K562 (cell line): ENCODE measurements around the gene ACBD4. TPM values are rescaled to one million over a fixed set of nuclear protein-coding genes. Genes with fewer than 3 reads are reported as not detected.
A peak's percentile ranks its signal among the peaks of the same experiment; 100 is the strongest.

ENCODE experiments used
- CEBPB ChIP-seq: fragments of 450-650 bp; IDR thresholded peaks from 2 replicates; pipeline ENCODE4 v1.6.1; 2016; ENCODE audit warnings: missing genetic modification characterization, missing compliant biosample characterization
- GABPB1 ChIP-seq: sonication (generic); formaldehyde crosslinking; IDR thresholded peaks from 2 replicates; pipeline ENCODE4 v1.8.0; 2022; ENCODE audit warnings: mild to moderate bottlenecking, missing genetic modification reagents
- GATAD2B ChIP-seq: fragments of 450-650 bp; IDR thresholded peaks from 2 replicates; pipeline ENCODE4 v1.6.1; 2017; ENCODE audit warnings: mild to moderate bottlenecking, borderline replicate concordance
- HNRNPLL ChIP-seq: fragments of 200-400 bp; formaldehyde crosslinking; IDR thresholded peaks from 2 replicates; pipeline ENCODE4 v1.6.1; 2017; ENCODE audit warnings: low read length, low read depth, mild to moderate bottlenecking; ENCODE audit not compliant: poor library complexity, severe bottlenecking
- POLR2G ChIP-seq: fragments of 200-400 bp; formaldehyde crosslinking; IDR thresholded peaks from 2 replicates; pipeline ENCODE4 v1.6.1; 2017; ENCODE audit warnings: low read depth, mild to moderate bottlenecking, antibody characterized with exemption, low read length, moderate library complexity
- RUNX1 ChIP-seq: sonication (generic); IDR thresholded peaks from 2 replicates; pipeline ENCODE4 v1.6.1; 2016; ENCODE audit warnings: antibody characterized with exemption, low read depth
- polyA plus RNA-seq, 8 experiments: library from polyadenylated mRNA; depleted of rRNA in 4 of 8; stranded (reverse) in 5 of 8; unstranded in 3 of 8; fragments of >200 nt; fragmentation: Nextera tagmentation in 2 of 8; fragmentation: Illumina TruSeq in 1 of 8; extraction: Ambion mirVana in 2 of 8; extraction: Trizol in 1 of 8; gene quantifications; 2 replicates each; pipeline versions ENCODE4 v1.2.1 to v1.2.3, GENCODE V29; 2011 to 2014; ENCODE audit warnings: inconsistent platforms in 1 of 8, missing spikeins in 1 of 8
- total RNA-seq, 7 experiments: library from RNA; depleted of rRNA in 6 of 7; stranded (reverse); fragments of >200 nt in 6 of 7; fragmentation: Illumina TruSeq in 2 of 7; extraction: Trizol in 2 of 7; gene quantifications; 2 replicates each; pipeline versions ENCODE4 v1.2.1 to v1.2.3, GENCODE V29; 2011 to 2021; ENCODE audit warnings: low replicate concordance in 1 of 7
- TF ChIP-seq, protein P1 (sequence below): fragments of 200-800 bp; sonication (Bioruptor generic); IDR thresholded peaks from 2 replicates; pipeline ENCODE4 v1.6.1; 2017; ENCODE audit warnings: missing genetic modification characterization, missing compliant biosample characterization
- TF ChIP-seq, protein P2 (sequence below): fragments of 450-650 bp; IDR thresholded peaks from 2 replicates; pipeline ENCODE4 v1.6.1; 2017; ENCODE audit warnings: antibody characterized with exemption, mild to moderate bottlenecking
- TF ChIP-seq, protein P3 (sequence below), 2 experiments: IDR thresholded peaks; 2 replicates each; pipeline ENCODE4 v1.6.1; 2011; ENCODE audit warnings: borderline replicate concordance in 1 of 2, control low read depth in 1 of 2, low read depth in 1 of 2, low read length in 1 of 2, mild to moderate bottlenecking in 1 of 2, mixed read lengths in 1 of 2, moderate library complexity in 1 of 2; ENCODE audit not compliant: insufficient read depth in 1 of 2, insufficient read length in 1 of 2, poor library complexity in 1 of 2, severe bottlenecking in 1 of 2; ENCODE audit errors: extremely low read depth in 1 of 2

Gene ACBD4
- total and polyA plus RNA-seq, 9 of the 15 experiments (the other 6 are each of a cell fraction or from before 2014, with no cell fraction given), result 0.14 to 6.9 (median 4.6) TPM

DNA sequence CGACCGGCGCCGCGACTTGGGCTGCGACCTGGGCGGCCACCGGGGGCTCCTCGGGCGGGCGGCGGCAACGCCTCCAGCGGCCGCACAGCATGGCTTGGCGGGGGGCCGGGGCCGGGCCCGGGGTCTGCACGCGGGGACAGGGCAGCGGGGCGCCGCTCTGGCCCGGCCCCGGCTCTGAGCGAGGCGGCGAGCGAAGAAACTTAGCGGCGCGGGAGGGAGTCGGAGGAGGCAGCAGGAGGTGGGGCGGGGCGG, 3.2 kb upstream of the ACBD4 start, which contains the start of gene PLCD3 (continued):
- TF ChIP-seq GABPB1 (CRISPR knock-in tag) (no peak), GATAD2B (peak; percentile 59; the same call in 1 of the 2 replicates), POLR2G (peak; percentile 75), HNRNPLL (peak; percentile 24), CEBPB (tag) (no peak), RUNX1 (no peak)
- TF ChIP-seq, protein P1, sequence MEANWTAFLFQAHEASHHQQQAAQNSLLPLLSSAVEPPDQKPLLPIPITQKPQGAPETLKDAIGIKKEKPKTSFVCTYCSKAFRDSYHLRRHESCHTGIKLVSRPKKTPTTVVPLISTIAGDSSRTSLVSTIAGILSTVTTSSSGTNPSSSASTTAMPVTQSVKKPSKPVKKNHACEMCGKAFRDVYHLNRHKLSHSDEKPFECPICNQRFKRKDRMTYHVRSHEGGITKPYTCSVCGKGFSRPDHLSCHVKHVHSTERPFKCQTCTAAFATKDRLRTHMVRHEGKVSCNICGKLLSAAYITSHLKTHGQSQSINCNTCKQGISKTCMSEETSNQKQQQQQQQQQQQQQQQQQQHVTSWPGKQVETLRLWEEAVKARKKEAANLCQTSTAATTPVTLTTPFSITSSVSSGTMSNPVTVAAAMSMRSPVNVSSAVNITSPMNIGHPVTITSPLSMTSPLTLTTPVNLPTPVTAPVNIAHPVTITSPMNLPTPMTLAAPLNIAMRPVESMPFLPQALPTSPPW (CRISPR knock-in tag), result peak; percentile 67
- TF ChIP-seq, protein P2, sequence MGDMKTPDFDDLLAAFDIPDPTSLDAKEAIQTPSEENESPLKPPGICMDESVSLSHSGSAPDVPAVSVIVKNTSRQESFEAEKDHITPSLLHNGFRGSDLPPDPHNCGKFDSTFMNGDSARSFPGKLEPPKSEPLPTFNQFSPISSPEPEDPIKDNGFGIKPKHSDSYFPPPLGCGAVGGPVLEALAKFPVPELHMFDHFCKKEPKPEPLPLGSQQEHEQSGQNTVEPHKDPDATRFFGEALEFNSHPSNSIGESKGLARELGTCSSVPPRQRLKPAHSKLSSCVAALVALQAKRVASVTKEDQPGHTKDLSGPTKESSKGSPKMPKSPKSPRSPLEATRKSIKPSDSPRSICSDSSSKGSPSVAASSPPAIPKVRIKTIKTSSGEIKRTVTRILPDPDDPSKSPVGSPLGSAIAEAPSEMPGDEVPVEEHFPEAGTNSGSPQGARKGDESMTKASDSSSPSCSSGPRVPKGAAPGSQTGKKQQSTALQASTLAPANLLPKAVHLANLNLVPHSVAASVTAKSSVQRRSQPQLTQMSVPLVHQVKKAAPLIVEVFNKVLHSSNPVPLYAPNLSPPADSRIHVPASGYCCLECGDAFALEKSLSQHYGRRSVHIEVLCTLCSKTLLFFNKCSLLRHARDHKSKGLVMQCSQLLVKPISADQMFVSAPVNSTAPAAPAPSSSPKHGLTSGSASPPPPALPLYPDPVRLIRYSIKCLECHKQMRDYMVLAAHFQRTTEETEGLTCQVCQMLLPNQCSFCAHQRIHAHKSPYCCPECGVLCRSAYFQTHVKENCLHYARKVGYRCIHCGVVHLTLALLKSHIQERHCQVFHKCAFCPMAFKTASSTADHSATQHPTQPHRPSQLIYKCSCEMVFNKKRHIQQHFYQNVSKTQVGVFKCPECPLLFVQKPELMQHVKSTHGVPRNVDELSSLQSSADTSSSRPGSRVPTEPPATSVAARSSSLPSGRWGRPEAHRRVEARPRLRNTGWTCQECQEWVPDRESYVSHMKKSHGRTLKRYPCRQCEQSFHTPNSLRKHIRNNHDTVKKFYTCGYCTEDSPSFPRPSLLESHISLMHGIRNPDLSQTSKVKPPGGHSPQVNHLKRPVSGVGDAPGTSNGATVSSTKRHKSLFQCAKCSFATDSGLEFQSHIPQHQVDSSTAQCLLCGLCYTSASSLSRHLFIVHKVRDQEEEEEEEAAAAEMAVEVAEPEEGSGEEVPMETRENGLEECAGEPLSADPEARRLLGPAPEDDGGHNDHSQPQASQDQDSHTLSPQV, result 0 out of 2 replicates have a peak, but pooled peaks have one; percentile 5
- TF ChIP-seq, protein P3, sequence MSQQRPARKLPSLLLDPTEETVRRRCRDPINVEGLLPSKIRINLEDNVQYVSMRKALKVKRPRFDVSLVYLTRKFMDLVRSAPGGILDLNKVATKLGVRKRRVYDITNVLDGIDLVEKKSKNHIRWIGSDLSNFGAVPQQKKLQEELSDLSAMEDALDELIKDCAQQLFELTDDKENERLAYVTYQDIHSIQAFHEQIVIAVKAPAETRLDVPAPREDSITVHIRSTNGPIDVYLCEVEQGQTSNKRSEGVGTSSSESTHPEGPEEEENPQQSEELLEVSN (IDR thresholded peaks at IDR 0.05; ENCODE audit: borderline replicate concordance in 1 of 2, extremely low read depth in 1 of 2, insufficient read depth in 1 of 2, insufficient read length in 1 of 2, low read depth in 1 of 2, low read length in 1 of 2, poor library complexity in 1 of 2, severe bottlenecking in 1 of 2), result peak in 1 of 2 experiments; percentile 54
